ENCODE measurements around the gene TFB2M.
"Not testable (repeated sequence)": the region's sequence is repeated elsewhere in the genome, so short reads cannot be mapped to it uniquely, and the experiment has no call there.

Gene TFB2M

DNA sequence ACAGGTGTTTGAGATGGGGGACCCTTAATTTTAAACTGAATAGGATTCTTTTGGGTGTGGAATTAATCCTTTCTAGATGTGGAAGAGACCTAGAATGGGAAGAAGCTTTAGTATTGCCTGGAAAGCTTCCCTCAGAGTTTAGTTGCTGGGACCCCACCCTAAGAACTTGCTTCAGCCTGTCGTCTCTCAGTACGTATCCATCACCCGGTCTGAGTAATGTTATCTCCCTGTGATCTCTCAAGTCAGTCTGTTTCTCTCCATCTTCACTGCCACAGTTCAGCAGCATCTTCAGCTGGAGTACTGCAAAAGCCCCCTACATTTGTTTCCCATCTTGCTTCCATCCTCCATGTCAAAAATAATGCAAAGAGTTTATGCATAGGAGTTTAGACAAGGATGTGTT lies 29.1 kb upstream of the TFB2M start:
- FAIRE-seq (no peak), DNase-seq (ENCODE audit: insufficient read length) (no peak)
- TF ChIP-seq TAF1 (IDR thresholded peaks at IDR 0.05; ENCODE audit: borderline replicate concordance, low read depth, low read length): no peak

DNA sequence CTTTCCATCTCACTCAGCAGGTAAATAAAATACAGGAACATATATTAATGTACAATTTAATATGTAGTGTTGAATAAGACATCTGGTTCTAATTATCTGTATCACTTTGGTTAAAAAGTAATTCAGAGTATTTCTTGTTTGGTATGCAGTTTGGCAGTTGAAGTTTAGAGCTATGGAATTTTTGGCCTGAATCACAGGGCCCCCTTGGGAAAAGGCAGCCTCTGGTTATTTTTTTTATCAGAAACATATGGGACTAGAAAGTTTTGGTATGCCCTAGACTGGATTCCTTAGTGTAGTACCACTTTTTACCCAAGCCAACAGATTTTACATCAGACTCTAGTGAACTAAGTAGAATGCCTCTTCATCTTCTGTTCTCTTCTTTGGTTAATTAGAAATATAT lies 26.6 kb upstream of the TFB2M start:
- DNase-seq (ENCODE audit: insufficient read length): no peak
- TF ChIP-seq POLR2AphosphoS5 (IDR thresholded peaks at IDR 0.05; ENCODE audit: low read depth, low read length): no peak
- no peak for TF ChIP-seq TAF1 (IDR thresholded peaks at IDR 0.05; ENCODE audit: borderline replicate concordance, low read depth, low read length)
- no peak for TF ChIP-seq POLR2A (IDR thresholded peaks at IDR 0.05; ENCODE audit: low read depth, low read length)
- FAIRE-seq: no peak

DNA sequence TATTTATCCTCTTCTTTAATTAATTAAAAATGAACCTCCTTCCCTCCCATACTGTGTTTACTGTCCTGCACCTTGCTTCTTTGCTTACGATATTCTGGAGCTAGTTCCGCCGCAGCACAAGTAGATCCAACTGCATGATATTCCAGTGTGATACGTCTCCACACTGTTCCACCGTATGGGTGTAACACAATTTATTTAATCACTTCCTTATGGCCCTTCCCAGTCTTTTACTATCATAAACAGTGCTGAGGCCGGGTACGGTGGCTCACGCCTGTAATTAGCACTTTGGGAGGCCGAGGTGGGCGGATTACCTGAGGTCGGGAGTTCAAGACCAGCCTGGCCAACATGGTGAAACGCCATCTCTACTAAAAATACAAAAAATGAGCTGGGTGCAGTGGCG lies 25.9 kb upstream of the TFB2M start:
- DNase-seq (ENCODE audit: insufficient read length) (no peak), FAIRE-seq (no peak)
- TF ChIP-seq POLR2AphosphoS5 (IDR thresholded peaks at IDR 0.05; ENCODE audit: low read depth, low read length) (no peak), POLR2A (IDR thresholded peaks at IDR 0.05; ENCODE audit: low read depth, low read length) (no peak), TAF1 (IDR thresholded peaks at IDR 0.05; ENCODE audit: borderline replicate concordance, low read depth, low read length) (no peak)

DNA sequence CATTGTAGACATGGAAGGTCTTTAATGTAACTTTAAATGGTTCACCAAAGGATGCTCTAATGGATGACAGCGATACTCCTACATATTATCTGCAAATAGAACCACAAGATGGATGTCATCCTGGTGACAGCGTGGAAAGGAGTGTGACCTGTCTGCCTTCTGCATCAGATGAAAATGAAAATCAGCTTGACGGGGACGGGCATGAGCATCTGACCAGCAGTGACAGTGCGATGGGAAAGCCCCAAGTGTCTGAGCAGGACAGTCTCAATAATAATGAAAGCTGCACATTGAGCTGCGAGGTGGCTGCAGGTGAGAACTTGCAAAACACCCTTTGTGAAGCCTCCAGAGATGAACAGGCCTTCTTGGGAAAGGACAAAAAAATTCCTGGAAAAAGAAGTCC lies 25.4 kb upstream of the TFB2M start:
- no peak for DNase-seq (ENCODE audit: insufficient read length)
- peak; percentile 88 for FAIRE-seq
- TF ChIP-seq POLR2AphosphoS5 (IDR thresholded peaks at IDR 0.05; ENCODE audit: low read depth, low read length) (peak; percentile 62; the same call in 1 of the 2 replicates), POLR2A (IDR thresholded peaks at IDR 0.05; ENCODE audit: low read depth, low read length) (peak; percentile 61; the same call in 1 of the 2 replicates), TAF1 (IDR thresholded peaks at IDR 0.05; ENCODE audit: borderline replicate concordance, low read depth, low read length) (peak; percentile 51; the same call in 1 of the 2 replicates)

DNA sequence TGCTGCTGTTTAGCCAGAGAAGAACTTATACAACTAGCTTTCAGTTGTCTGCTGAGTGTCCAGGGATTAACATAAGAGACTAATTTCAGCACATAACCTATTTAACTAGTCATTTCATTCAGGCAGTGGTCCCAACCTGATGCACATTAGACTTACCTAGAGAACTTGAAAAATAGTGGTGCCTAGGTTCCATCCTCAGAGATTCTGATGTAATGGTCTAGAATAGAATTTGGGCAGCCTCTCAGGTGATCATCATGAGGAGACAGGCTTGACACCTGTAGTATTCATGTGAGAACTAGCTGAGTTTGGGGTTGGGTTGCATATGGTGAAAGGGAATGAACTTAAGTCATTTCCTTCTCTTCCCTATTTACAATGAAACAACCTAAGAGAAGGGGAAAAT lies 25.0 kb upstream of the TFB2M start:
- DNase-seq (ENCODE audit: insufficient read length): no peak
- FAIRE-seq: peak; percentile 44
- TF ChIP-seq POLR2A (IDR thresholded peaks at IDR 0.05; ENCODE audit: low read depth, low read length) (no peak), TAF1 (IDR thresholded peaks at IDR 0.05; ENCODE audit: borderline replicate concordance, low read depth, low read length) (no peak), POLR2AphosphoS5 (IDR thresholded peaks at IDR 0.05; ENCODE audit: low read depth, low read length) (no peak)

DNA sequence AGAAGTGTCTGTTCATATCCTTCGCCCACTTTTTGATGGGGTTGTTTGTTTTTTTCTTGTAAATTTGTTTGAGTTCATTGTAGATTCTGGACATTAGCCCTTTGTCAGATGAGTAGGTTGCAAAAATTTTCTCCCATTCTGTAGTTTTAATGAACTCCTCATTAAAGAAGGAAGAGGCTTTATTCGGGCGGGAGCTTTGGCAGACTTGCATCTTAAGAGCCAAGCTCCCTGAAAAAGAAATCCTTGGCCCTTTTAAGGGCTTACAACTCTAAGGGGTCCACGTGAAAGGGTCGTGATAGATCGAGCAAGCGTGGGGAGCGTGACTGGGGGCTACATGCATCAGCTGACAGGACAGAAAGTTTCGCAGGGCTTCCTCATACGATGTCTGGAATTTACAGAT lies 23.9 kb upstream of the TFB2M start:
- not testable (repeated sequence) for DNase-seq (ENCODE audit: insufficient read length); FAIRE-seq

DNA sequence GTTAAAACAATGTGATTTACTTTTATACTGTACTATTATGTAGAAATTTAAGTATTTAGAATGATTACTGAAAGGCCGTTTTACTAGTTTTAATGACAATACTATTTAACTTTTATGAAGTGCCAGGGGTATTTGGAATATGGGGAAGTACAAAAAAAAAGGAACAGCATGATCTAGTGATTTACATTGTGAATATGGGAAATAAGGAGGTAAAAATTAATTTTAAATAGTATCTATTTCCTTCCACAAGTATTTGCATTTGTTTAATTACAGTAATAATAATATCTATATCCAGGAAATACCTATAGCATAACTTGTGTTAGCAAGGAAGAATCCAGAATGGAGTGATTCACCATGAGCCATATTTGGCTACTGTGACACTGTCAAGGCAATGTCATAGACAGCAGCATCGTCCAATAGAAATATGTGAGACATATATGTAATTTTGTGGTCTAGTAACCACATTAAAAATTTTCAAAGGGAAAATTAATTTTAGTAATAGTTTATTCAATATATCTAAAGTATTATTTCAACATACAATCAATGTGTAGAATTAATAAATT lies 22.2 kb upstream of the TFB2M start:
- no peak for TF ChIP-seq TAF1 (IDR thresholded peaks at IDR 0.05; ENCODE audit: borderline replicate concordance, low read depth, low read length)
- no peak for TF ChIP-seq POLR2A (IDR thresholded peaks at IDR 0.05; ENCODE audit: low read depth, low read length)
- TF ChIP-seq POLR2AphosphoS5 (IDR thresholded peaks at IDR 0.05; ENCODE audit: low read depth, low read length): no peak
- DNase-seq (ENCODE audit: insufficient read length) (no peak), FAIRE-seq (no peak)

DNA sequence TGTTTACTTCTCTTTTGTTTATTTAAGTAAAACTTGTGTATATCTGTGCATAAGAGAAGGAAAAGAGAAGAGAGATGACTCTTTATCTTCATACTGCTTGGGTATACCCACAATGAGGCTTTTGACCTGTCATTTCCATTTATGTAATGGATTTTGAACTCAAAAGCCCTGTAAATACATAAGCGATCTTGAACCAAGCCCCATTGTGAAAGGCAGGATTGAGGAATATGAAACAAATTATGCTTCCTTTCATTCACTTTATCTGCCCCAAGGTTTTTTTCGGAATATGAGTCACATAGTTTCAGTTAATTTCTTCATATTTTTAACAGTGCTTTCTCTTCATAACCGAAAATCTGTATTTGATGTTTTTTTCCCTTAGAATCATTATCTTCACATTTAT lies 21.5 kb upstream of the TFB2M start:
- FAIRE-seq (no peak), DNase-seq (ENCODE audit: insufficient read length) (no peak)
- TF ChIP-seq POLR2AphosphoS5 (IDR thresholded peaks at IDR 0.05; ENCODE audit: low read depth, low read length) (no peak), POLR2A (IDR thresholded peaks at IDR 0.05; ENCODE audit: low read depth, low read length) (no peak), TAF1 (IDR thresholded peaks at IDR 0.05; ENCODE audit: borderline replicate concordance, low read depth, low read length) (no peak)

DNA sequence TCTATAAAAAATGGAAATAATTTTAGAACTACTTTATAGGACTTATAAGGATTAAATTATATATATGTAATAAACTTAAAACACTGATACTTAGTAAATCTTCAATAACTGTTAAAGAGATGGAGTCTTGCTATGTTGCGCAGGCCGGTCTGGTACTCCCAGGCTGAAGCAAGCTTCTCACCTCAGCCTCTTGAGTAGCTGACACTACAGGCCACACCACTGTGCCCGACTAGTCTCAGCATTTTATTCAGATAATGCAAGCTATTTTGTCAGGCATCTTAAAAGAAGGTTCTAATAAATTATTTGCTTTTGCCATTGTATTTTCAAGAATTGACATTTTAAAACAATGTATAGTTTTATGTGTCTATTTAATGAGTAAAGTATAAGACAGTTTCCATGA lies 21.0 kb upstream of the TFB2M start:
- FAIRE-seq (no peak), DNase-seq (ENCODE audit: insufficient read length) (no peak)
- TF ChIP-seq TAF1 (IDR thresholded peaks at IDR 0.05; ENCODE audit: borderline replicate concordance, low read depth, low read length): no peak
- TF ChIP-seq POLR2AphosphoS5 (IDR thresholded peaks at IDR 0.05; ENCODE audit: low read depth, low read length): no peak
- TF ChIP-seq POLR2A (IDR thresholded peaks at IDR 0.05; ENCODE audit: low read depth, low read length): no peak

DNA sequence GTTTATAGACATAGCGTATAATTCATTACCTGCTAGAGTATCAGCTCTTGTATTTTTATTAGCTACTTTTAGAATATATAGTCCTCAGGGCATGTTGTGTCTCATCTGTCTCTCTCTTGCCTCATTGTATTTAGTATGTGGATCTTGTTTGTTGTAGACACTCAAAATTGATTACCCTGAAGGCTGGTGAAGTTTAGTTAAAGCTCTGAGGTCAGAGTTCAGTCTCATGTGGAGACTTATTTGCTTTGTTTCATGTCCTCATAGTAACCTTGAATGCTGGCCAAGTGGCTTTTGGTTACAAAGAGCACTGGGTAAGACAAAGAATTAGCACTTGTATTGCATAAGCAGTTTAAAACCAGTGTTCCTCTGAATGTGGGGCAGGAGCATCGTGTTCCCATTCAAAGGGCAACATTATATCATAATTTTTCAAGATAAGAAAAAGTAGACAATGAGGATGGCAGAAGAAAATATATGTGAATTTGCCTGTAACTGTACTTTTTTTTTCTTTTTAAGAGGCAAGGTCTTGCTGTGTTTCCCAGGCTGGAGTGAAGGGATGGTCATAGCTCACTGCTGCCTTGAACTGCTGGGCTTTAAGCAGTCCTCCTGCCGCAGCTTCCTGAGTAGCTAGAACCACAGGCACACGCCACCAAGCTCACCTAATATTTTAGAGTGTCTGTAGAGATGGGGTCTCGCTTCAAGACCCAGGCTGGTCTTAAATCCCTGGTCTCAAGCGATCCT lies 17.6 kb upstream of the TFB2M start:
- no peak for FAIRE-seq
- TF ChIP-seq TAF1 (IDR thresholded peaks at IDR 0.05; ENCODE audit: borderline replicate concordance, low read depth, low read length): no peak
- TF ChIP-seq POLR2AphosphoS5 (IDR thresholded peaks at IDR 0.05; ENCODE audit: low read depth, low read length): no peak
- TF ChIP-seq POLR2A (IDR thresholded peaks at IDR 0.05; ENCODE audit: low read depth, low read length): no peak

DNA sequence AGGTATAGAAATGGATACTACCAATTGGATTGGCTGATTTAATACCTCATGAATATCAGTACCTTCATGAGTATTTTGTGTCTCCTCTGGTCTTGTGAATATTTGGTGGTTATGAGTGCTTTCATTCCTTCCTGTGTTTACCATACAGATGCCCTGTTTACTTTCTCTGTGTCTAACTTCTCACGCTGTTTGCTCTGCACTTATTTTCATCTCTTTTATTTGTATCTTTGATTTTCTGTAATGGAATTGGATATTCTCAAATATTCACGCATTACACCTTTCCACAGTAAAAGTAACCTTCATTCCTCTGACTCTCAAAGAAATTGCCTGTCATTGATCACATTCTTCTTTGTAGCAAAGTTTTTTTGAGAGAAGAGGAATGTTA lies 17.0 kb upstream of the TFB2M start:
- TF ChIP-seq POLR2AphosphoS5 (IDR thresholded peaks at IDR 0.05; ENCODE audit: low read depth, low read length): no peak
- no peak for DNase-seq (ENCODE audit: insufficient read length)
- FAIRE-seq: no peak

More for the DNA sequence above, 17.6 kb upstream of the TFB2M start:
- DNase-seq (ENCODE audit: insufficient read length): no peak

DNA sequence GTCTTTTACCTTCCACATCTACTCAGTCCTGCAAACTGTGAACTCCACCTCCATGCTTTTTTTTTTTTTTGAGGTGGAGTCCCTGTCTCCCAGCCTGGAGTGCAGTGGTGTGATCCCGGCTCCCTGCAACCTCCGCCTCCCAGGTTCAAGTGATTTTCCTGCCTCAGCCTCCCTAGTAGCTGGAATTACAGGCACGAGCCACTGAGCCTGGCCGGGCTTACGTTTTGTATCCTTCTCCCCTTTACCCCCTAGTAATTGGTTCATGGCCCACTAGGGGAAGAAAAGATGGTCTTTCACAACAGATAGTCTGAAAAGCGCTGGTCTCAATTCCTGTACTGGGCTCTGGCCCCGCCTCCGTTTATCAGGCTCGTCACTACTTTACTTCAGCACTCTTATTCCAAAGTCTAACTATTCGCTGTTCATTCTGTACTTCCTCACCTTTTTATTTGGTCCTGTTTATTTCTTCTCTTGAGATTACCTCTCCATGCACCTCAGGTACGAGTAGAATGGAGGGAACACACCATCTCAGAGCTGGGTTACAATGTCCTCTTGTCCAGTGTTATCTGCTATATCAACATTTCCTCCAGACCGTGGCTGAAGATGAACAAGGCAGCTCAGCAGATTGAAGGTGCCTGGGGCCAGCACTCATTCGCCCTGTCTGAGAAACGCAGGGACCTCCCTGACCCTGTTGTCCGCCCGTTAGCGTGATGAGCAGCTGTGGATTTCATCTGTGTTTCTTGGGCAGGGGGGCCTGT lies 16.4 kb upstream of the TFB2M start:
- FAIRE-seq (no peak), DNase-seq (ENCODE audit: insufficient read length) (no peak)
- TF ChIP-seq POLR2A (IDR thresholded peaks at IDR 0.05; ENCODE audit: low read depth, low read length) (no peak), POLR2AphosphoS5 (IDR thresholded peaks at IDR 0.05; ENCODE audit: low read depth, low read length) (no peak), TAF1 (IDR thresholded peaks at IDR 0.05; ENCODE audit: borderline replicate concordance, low read depth, low read length) (no peak)

All from GM12892 (cell line).